Neural cell (in vitro differentiated cells): ENCODE measurements around the gene RBM33.

Experiments
- POLR2AphosphoS5 ChIP-seq: IDR thresholded peaks from 2 replicates; pipeline ENCODE4 v1.6.1; 2012
- TF ChIP-seq, protein P1 (sequence below): fragments of 450-650 bp; IDR thresholded peaks from 2 replicates; pipeline ENCODE4 v1.5.1; 2014; ENCODE audit warnings: antibody characterized with exemption, mild to moderate bottlenecking, moderate library complexity; ENCODE audit not compliant: poor library complexity, severe bottlenecking

DNA sequence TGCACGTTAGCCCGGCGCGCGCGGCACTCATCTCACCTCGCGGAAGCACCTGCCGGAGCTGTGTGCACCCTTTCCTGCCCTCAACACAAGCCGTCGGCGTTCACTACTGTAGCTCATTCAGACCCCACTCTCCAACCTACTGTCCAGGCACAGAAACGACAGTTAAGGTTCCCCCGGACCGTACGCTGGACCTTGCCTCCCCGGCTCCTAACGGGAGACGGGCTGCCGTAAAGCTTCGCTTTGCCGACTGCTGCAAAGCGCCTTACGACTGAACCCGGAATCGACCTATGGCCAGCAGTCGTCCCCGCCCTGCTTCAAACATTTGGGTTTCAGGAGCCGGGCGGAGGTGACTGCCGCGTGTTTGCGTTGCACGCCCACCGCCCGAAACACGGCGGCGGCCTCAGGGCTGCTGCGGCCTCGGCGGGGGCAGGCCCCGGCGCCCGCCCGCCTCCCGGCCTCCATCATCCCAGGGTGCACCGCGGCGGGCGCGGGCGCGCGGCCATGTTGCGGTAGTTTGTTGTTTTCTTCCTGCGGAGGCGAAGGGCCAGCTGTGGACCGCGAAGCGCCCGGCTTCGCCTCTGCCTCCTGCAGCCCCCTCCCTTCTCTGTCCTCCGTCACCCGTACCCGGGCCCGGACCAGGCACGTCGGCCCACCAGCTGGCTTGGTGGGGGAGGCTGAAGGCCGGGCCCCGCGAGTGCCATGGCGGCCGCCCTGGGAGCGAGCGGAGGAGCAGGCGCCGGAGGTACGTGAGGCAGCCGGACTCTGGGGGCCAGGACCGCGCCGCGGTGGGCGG lies at the start of gene RBM33:
- peak; percentile 84 for TF ChIP-seq POLR2AphosphoS5
- TF ChIP-seq, protein P1, sequence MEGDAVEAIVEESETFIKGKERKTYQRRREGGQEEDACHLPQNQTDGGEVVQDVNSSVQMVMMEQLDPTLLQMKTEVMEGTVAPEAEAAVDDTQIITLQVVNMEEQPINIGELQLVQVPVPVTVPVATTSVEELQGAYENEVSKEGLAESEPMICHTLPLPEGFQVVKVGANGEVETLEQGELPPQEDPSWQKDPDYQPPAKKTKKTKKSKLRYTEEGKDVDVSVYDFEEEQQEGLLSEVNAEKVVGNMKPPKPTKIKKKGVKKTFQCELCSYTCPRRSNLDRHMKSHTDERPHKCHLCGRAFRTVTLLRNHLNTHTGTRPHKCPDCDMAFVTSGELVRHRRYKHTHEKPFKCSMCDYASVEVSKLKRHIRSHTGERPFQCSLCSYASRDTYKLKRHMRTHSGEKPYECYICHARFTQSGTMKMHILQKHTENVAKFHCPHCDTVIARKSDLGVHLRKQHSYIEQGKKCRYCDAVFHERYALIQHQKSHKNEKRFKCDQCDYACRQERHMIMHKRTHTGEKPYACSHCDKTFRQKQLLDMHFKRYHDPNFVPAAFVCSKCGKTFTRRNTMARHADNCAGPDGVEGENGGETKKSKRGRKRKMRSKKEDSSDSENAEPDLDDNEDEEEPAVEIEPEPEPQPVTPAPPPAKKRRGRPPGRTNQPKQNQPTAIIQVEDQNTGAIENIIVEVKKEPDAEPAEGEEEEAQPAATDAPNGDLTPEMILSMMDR: no peak
